Sigmoid colon (tissue), 4 donors: Measurements from ENCODE around the gene ABHD5.

Experiments
- CTCF ChIP-seq, 4 experiments: fragments of 450-650 bp in 3 of 4; fragments of 200-600 bp in 1 of 4; IDR thresholded peaks; one replicate each; pipeline ENCODE4 v1.5.1; 2016 to 2019; ENCODE audit warnings: antibody characterized with exemption in 4 of 4, mild to moderate bottlenecking in 3 of 4, moderate library complexity in 2 of 4
- EP300 ChIP-seq, 4 donors: sonication (generic); formaldehyde crosslinking; IDR thresholded peaks; one replicate each; pipeline ENCODE4 v1.6.1; 2017; ENCODE audit warnings: antibody characterized with exemption in 4 of 4

GRCh38 chr3:43648957-43649356, 41.8 kb upstream of the ABHD5 start:
- TF ChIP-seq CTCF (IDR thresholded peaks at IDR 0.05) (no peak), EP300 (IDR thresholded peaks at IDR 0.05) (no peak)
